HG02610 (cell line): ENCODE results near the gene CLIC3.

Source experiments
- ATAC-seq: cut with Tn5 transposase; IDR thresholded peaks from one replicate; pipeline ENCODE4 v1.9.1; 2021; ENCODE audit warnings: mild to moderate bottlenecking, moderate library complexity; ENCODE audit not compliant: unreplicated experiment

The CLIC3 gene

DNA sequence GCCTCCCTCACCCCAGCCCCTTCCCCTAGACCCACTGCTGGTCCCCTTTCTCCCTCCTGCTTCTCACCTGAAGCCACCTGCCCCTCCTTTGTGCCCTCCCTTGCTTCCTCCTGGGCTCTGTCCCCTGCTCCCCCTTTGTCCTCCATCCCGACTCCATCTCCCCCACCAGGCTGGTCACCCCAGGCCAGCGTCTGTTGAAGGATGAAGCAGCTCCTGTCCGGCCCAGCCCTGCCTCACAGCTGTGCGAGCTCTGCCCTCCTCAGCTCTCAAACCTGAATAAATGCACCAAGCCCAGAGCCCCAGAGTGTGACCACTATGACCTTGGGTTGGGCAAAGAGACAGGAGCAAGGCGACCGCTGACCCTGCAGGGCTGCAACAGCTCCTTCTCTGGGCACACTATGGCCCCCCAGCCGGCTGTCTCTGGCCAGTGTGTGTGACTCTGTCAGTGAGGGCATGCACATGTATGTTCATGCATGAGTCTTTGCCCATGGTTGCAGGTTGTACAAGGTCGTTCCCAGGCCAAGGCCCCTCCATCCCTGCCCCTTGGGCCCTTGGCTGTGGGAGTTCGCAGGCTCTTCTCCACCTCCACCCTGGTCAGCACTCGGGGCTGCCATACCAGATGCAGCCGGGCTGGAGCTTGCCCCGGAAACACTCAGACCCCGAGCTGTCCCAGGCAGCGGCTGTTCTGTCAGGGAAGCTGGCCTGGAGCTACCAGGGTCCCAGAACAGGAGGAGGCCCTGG, 41.0 kb downstream of the CLIC3 start:
- no peak for ATAC-seq

DNA sequence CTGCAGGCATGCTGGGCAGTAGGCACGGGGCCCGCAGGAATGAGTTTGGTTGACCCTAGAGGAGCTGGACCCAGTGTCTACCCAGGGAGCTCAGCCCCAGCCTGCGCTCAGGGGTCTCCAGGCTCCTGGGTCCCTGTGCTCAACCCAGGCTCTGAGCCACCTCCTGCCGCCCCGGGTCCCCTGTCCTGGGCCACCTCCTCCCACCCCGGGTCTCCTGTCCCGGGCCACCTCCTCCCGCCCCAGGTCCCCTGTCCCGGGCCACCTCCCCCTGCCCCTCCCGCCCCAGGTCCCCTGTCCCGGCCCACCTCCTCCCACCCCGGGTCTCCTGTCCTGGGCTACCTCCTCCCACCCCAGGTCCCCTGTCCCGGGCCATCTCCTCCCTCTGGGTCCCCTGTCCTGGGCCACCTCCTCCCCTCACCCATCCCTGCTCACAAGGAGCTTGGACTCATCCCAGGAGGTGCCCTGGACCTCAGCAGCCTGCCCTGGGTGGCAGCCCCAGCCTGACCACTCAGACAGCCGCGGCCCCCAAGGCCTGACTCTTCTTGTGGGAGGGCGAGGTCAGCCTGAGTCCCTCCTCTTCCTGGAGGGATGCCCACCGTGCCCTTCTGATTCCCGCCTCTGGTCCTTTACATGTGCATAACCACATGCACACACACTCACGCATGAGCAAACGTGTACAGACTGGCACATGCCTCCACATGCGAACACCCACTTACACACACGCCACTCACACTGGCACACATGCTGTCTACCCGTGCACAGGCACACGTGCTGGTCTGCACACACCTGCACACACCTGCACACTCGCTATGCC, 41.9 kb downstream of the CLIC3 start:
- ATAC-seq: no peak

DNA sequence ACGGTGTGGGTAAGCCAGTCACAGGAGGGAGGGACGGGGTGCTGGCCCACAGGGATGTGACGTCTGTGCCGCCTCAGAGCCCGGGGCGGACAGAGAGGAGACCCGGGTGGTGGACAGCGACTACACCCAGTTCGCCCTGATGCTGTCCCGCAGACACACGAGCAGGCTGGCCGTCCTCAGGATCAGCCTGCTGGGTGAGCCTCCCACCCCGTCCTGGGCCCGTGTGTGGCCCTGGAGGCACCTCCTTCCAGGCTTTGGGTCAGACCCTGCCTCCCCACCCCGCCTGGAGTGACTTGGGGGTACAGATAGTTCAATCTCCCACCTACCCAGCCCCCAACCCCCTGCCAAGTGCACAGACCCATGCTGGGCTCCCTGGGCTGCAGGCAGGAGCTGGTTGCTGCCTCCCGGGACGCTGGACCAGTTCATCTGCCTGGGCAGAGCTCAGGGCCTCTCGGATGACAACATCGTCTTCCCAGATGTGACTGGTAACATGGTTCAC, 42.5 kb downstream of the CLIC3 start:
- ATAC-seq: no peak

DNA sequence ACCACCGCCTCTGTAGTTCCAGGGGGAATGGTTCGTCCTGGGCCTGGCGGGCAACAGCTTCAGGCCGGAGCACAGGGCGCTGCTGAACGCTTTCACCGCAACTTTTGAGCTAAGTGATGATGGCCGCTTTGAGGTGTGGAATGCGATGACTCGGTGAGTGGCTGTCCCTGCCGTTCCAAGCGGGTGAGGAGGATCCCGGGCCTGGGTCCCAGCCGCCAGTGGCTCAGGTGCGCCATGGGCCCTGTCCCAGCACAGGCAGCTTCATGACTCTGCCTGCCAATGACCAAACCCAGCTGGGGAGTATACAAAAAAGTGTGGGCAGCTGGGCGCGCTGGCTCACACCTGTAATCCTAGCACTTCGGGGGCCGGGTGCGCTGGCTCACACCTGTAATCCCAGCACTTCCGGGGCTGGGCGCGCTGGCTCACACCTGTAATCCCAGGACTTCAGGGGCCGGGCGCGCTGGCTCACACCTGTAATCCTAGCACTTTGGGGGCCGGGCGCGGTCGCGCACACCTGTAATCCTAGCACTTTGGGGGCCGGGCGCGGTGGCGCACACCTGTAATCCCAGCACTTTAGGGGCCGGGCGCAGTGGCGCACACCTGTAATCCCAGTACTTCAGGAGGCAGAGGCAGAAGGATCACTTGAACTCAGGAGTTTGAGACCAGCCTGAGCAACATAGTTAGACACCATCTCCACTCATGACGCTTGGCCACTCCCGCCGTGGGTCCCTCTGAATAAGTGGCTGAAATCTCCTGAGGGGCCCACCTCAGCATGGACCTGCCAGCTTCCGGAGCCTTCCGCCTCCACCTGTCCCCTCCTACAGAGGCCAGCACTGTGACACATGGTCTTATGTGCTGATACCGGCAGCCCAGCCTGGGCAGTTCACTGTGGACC, 43.2 kb downstream of the CLIC3 start:
- no peak for ATAC-seq

- no peak for ATAC-seq
Measured at GRCh38 chr9:136952321-136952850, 44.0 kb downstream of the CLIC3 start.

DNA sequence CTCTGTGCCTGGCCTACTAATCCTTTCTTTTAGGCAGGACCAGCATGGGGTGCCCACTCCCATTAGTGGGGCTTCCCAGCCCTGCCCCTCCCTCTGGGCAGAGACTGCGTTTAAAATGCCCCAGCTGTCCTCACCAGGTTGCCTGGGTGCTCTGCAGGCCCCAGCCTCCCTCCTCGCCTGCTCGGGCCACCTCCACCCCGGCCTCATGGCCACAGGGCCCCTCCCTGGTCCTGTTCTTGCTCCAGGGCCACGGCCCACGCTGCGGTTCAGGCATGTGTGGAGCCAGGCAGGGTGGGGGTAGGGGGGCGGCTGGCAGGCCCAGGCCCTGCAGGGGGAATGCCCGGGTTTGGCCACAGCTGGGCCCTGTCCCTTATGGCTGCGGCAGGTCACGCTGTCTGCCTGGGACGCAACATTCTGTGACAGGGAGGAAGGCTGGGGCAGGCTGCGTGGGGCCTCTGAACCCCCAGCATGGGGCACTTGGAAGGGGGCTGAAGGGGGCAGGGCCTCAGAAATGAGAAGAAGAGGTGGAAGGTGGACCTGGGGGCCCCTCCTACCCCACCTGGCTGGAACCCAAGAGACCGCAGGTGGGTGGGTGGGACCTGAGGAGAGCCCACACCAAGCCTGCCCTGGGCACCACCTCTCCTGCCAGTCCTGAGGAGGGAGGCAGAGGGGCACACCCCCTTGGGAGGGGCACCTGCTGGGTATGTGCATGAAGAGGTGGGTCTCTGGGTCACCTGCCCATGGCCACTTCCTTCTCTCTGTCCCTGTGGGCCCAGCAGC, 44.6 kb downstream of the CLIC3 start, which contains the start of gene LCN12:
Gene LCN12 (plus strand): TSS at position 733 of the 780 bp plus-strand sequence. CDS start 55 bp downstream, outside the sequence.
- ATAC-seq: no peak

DNA sequence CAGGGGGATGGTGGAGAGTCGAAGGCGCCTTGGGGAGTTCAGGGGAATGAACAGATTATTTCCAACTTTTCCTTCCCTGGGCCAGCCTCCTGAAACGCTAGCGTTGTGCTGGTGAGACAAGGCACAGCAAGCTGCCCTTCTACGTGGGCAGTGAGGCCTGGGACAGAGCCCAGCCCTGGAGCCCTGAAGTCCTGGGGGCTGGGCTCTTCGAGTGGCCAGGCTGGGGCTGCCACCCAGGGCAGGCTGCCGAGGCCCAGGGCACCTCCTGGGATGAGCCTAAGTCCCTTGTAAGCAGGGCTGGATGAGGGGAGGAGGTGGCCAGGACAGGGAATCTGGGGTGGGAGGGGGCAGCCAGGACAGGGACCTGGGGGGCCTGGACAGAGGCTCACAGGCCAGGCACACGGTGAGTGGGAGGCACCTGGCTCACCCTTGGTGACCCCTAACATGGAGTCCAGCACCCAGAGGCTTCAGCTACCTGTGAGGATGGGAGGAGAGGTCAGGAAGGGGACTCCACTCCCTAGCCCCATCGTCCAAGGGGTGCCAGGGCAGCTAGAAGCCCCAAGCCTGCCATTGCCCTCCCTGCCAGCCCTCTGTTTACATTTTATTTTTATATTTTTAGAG, 45.6 kb downstream of the CLIC3 start:
- ATAC-seq: no peak

DNA sequence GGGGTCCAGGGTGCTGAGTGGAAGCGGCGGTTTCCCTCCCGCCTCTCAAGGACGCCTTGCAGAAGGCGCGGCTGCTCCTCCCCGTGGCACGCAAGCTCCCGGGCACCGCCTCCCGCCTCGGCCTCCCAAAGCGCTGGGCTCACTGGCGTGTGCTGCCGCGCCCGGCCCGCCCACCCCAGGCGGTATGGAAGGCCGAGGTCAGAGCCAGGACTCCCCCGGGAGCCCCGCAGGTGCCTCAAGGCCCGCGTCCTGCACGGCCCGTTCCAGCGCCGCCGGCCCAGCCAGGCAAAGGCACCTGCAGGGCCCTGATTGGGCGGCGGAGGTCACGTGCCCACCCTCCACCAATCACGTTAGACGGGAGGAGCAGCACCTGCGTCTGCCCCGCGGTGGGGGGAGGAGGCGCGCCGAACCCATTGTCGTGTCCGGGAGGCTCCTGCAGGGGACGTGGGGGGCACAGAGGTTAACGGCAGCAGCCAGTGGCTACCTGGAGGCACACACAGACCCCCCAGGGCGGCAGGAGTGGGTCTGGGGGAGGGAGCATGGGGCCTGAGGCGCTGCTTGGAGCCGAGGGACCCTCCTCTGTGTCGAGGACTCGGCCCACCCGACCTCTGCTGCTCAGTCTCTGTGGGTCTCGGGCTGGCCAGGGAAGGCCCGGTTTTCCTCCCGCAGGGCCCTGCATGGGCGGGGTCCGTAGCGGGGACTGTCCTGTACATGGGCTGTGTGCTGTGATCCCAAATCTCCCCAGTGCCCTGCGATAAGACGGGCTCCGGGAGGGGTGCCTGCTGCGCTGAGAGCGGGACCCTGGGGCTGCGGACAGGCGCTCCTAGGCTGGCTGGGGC, 46.3 kb downstream of the CLIC3 start:
- peak; percentile 73 for ATAC-seq

DNA sequence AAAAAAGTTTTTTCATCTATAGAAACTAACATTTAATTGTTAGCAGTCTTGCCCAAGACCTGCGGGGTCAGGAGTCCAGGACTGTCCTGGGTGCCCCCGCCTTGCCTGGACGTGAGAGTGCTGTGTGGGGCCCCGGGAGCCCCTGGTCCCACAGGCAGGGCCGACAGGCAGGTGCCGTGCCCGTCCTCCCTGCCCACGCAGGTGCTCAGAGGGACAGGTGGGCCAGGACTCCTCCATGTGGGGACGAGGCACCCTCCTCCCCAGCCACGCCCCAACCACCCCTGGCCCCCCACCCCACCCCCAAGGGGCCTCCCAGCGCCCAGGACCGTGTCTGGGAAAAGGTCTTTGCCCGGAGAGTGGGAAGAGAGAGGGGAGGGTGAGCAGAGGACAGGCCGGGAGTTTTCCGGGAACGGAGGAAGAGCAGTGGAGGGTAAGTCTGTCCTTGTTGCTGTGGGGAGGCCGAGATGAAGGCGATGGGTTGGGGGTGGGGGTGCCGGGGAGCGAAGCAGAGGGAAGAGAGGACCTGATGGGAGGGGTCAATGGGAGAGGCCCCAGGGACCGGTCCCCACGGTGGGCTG, 47.0 kb downstream of the CLIC3 start:
- ATAC-seq: no peak

GRCh38 chr9:136947955-136948510, 48.3 kb downstream of the CLIC3 start:
- ATAC-seq: no peak

DNA sequence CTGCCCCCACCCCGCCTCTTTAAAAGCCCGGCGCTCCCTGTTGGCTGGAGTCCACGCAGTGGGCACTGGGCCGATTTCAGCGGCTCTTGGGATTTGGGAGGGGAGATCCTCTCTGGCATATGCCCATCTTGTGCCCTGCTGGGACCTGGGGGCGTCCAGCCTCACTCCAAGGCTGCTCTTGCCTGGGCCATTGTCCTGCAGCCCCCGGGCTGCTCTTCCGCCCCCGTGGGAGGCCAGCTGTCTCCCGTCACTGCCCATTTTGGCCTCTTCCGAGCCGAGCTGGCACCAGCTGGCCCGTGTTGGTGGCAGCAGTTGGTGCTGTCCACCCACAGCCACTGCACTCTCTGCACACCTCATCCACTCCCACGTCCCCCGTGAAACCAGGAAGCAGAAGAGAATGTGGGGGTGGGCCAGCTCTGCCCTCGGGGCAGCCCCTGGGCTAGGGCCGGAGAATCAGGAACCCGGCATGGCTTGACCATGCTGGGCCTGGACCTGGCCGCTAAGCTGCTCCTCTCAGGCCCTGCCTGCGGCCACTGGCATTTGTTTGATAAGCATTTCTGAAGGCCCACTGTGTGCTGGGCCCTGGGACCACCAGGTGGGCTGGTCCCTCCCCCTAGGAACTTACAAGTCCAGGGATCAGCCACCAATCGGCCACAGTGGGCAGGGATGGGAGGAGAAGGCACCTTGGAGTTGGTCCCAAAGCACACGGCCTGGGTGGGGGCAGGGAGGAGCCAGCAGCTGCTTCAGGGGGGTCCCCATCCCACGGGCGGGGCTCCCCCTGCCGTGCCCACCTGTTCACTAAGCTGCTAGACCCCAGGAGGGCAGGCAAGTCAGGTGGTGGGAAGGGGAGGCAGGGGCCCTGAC, 49.1 kb downstream of the CLIC3 start:
- no peak for ATAC-seq

DNA sequence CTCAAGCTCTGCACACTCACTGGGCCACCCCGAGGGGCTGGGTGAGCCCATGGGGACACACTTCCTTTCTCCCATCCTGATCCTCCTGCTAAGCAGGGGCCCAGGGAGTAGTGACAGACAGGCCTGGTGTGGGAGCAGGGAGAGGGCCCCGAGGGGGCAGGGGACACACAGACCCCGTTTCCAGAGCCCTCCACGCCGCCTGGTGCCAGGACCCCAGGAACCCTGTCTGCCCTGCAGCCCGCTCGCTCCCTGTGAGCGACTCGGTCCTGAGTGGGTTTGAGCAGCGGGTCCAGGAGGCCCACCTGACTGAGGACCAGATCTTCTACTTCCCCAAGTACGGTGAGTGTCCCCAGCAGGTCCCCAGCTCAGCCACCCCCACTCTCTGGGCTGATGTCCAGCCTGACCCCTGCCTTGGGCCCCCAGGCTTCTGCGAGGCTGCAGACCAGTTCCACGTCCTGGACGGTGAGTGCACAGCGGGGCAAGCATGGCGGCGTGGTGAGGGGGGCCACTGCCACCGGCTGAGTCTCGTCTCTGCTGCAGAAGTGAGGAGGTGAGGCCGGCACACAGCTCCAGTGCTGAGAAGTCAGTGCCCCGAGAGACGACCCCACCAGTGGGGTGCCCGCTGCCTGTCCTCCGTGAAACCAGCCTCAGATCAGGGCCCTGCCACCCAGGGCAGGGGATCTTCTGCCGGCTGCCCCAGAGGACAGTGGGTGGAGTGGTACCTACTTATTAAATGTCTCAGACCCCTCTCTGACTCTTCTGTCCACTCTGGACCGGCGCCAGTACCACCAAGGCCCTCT, 49.9 kb downstream of the CLIC3 start:
- no peak for ATAC-seq

DNA sequence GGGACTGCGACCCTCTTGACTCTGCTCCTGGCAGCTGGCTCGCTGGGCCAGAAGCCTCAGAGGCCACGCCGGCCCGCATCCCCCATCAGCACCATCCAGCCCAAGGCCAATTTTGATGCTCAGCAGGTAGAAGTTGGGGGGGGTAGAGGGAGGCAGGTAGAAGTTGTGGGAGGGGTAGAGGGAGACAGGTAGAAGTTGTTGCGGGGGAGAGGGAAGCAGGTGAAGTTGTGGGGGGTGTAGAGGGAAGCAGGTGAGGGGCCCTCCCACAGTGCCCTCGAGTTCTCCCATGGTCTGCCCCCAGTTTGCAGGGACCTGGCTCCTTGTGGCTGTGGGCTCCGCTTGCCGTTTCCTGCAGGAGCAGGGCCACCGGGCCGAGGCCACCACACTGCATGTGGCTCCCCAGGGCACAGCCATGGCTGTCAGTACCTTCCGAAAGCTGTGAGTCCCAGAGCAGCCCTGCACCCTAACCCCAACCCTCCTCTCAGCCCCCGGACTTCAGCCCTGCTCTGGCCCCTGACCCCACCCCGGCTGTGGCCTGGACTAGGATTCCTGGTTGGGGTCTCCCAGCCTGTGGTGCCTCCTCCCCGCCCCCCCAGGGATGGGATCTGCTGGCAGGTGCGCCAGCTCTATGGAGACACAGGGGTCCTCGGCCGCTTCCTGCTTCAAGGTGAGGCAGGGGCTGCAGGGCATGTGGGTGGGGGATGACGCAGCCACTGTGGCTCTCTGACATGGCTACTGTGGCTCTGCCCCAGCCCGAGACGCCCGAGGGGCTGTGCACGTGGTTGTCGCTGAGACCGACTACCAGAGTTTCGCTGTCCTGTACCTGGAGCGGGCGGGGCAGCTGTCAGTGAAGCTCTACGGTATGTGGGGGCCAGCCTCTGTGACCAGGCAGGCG, 50.8 kb downstream of the CLIC3 start:
- ATAC-seq: no peak
